Esophagus squamous epithelium (tissue), 5 donors: Measurements from ENCODE around the gene EGFL8. TPM values are rescaled to one million over a fixed set of nuclear protein-coding genes. Genes with fewer than 3 reads are reported as not detected.
A peak's percentile ranks its signal among the peaks of the same experiment; 100 is the strongest.

Experiments used
- DNase-seq: peaks from one replicate; lab custom pipeline; 2025; lab: John Stamatoyannopoulos, UW
- H3K27ac ChIP-seq, 4 donors: fragments of 200-600 bp; sonication (generic); one replicate each; pipeline ENCODE4 v1.5.1; 2016 to 2019; ENCODE audit warnings: mild to moderate bottlenecking in 1 of 4
- H3K27me3 ChIP-seq, 4 donors: fragments of 200-600 bp; sonication (generic); 1 replicate in 3 of 4; 2 replicates in 1 of 4; pipeline versions ENCODE4 v1.5.1 to v1.6.0; 2017 to 2021; ENCODE audit warnings: antibody characterized with exemption in 1 of 4
- H3K36me3 ChIP-seq, 3 donors: fragments of 200-600 bp; sonication (generic); one replicate each; pipeline ENCODE4 v1.5.1; 2016 to 2019
- H3K4me1 ChIP-seq, 3 donors: fragments of 200-600 bp; sonication (generic); one replicate each; pipeline ENCODE4 v1.5.1; 2017 to 2019
- H3K4me3 ChIP-seq, 4 donors: fragments of 200-600 bp; sonication (generic); 1 replicate in 3 of 4; 2 replicates in 1 of 4; pipeline ENCODE4 v1.5.1; 2016 to 2019; ENCODE audit warnings: mild to moderate bottlenecking in 2 of 4, moderate library complexity in 1 of 4
- H3K9me3 ChIP-seq, 3 donors: fragments of 200-600 bp; sonication (generic); one replicate each; pipeline ENCODE4 v1.5.1; 2016 to 2019
- CTCF ChIP-seq, 6 experiments: fragments of 450-650 bp in 4 of 6; fragments of 200-600 bp in 2 of 6; sonication (generic) in 2 of 6; IDR thresholded peaks; one replicate each; pipeline ENCODE4 v1.5.1; 2016 to 2019; ENCODE audit warnings: antibody characterized with exemption in 6 of 6, mild to moderate bottlenecking in 4 of 6, moderate library complexity in 4 of 6
- POLR2A ChIP-seq, 4 donors: fragments of 450-650 bp; IDR thresholded peaks; one replicate each; pipeline ENCODE4 v1.6.1; 2017; ENCODE audit warnings: antibody characterized with exemption in 4 of 4, mild to moderate bottlenecking in 4 of 4, moderate library complexity in 3 of 4
- WGBS, 2 donors: methylation state at CpG; one replicate each; pipeline ENCODE4 v1.1.5; 2018; 5-methylcytosine and 5-hydroxymethylcytosine counted together
- intact Hi-C: fragments of 100-400 bp; cut with DNase I; formaldehyde crosslinking; loops from one replicate; pipeline ENCODE4 v1.15.0; 2022
- total RNA-seq, 4 donors: library from RNA; depleted of rRNA; stranded (reverse); fragments of >200 nt; gene quantifications; one replicate each; pipeline ENCODE4 v1.1.0, GENCODE V29; 2016
- donor health status: DM: yes; HTN: yes; CAD: no.

Gene EGFL8
- 10 to 100 TPM in 2 of 4 donors, 1 to 10 TPM in 2; 4.8 to 15.1 (median 8.2) TPM for total RNA-seq

DNA sequence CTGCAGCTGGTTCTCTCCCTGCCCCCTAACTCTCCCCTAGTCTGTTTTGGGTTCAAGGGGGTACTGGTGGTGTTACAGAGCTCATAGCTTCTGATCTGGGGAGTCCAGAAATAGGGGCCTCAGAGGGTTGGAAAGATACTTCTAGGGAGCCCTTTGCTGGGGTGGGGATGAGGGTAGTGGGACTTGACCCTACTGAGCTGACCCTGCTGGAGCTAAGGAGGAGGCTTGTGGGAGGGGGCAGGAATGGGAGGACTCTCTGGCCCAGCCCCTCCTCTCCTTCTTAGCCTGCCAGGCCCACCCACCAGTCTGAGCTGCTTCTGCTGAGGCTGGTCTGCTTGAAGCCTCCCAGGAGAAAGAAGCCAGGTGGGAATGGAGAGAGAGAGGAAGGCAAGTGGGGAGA lies at the start of gene EGFL8:
Gene EGFL8 (plus strand): TSS at position 301 of the 400 bp plus-strand sequence. CDS start 1,571 bp downstream, outside the sequence.
- Histone ChIP-seq H3K4me3 (no peak within 1 kb of the TSS), H3K9me3 (no peaks in the 10 kb centered on the region), H3K36me3 (peaks cover 11 to 99% (median 26%) of the 10 kb centered on the region in 3 donors), H3K27me3 (no peaks in the 10 kb centered on the region), H3K4me1 (peaks cover 0 to 6% (median 0%) of the 10 kb centered on the region in 3 donors), H3K27ac (peak within 1 kb of the TSS; percentile 1 to 53 (median 48))
- no peak for DNase-seq
- TF ChIP-seq CTCF (IDR thresholded peaks at IDR 0.05) (no peak), POLR2A (IDR thresholded peaks at IDR 0.05) (no peak)
- intact Hi-C loops, result no loop called here

DNA sequence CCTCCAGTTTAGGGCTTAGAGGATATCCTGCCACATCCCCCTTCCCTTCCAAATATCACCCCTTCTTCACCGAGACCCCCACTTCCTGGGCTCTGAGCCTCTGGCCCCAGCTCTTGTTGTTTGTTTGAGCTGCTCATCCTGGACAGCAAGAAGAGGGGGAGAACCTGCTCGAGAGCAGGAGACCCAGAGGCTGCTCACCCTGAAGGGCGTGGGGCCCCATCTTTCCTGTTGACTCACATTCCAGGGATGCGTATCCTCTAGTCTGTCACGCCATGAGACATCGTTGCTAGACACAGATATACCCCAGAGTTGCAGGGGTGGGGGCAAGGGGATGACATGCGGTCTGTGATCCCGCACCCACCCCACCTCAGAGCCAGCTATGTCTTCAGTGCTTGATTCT lies 49.6 kb upstream of the EGFL8 start:
- peaks cover 17 to 56% (median 34%) of the 10 kb centered on the region in 3 donors for H3K36me3 ChIP-seq
- peak overlapping the region; percentile 26 to 88 (median 85) for H3K27ac ChIP-seq
- H3K4me3 ChIP-seq, result no peak overlapping the region
- no peak for TF ChIP-seq CTCF (IDR thresholded peaks at IDR 0.05)
- TF ChIP-seq POLR2A (IDR thresholded peaks at IDR 0.05), result no peak
- WGBS, 2 donors, result 59 to 76% methylated on average over 6 to 8 of the region's 8 CpGs
- no peaks in the 10 kb centered on the region for H3K27me3 ChIP-seq
- no peak for DNase-seq
- intact Hi-C loops, result no loop called here
- H3K4me1 ChIP-seq, result peaks cover 5 to 68% (median 51%) of the 10 kb centered on the region in 3 donors
- H3K9me3 ChIP-seq, result no peaks in the 10 kb centered on the region

GRCh38 chr6:32115623-32116022 lies 48.8 kb upstream of the EGFL8 start:
- no peak overlapping the region for H3K4me3 ChIP-seq
- no peak for DNase-seq
- peaks cover 22 to 65% (median 41%) of the 10 kb centered on the region in 3 donors for H3K36me3 ChIP-seq
- no peaks in the 10 kb centered on the region for H3K9me3 ChIP-seq
- no peaks in the 10 kb centered on the region for H3K27me3 ChIP-seq
- TF ChIP-seq POLR2A (IDR thresholded peaks at IDR 0.05) (no peak), CTCF (IDR thresholded peaks at IDR 0.05) (no peak)
- peaks cover 5 to 63% (median 47%) of the 10 kb centered on the region in 3 donors for H3K4me1 ChIP-seq
- peak overlapping the region in 1 of 4 donors; percentile 85 for H3K27ac ChIP-seq
- intact Hi-C loops, result no loop called here
- WGBS, 2 donors, result 86 to 94% methylated on average over 4 to 6 of the region's 6 CpGs

DNA sequence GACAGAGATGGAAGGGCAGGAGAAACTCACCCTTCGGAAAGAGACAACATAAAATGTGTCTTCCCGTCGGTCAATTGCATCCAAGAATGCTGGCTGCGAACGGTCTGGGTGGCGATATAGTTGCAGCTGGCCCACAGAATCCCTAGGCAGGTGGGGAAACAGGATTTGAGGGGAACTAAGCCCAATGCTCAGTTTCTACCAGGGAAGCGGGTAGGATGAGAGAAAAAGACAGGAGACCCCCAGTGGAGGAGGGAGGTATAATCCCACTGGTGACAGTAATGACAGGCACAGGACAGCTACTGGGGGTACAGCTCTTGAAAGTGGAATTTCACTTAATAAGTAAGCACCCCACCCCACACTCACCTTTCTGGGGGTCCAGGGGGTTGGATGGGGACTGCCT lies 47.7 kb upstream of the EGFL8 start:
- Histone ChIP-seq H3K9me3 (no peaks in the 10 kb centered on the region), H3K4me3 (no peak overlapping the region), H3K4me1 (peaks cover 5 to 53% (median 37%) of the 10 kb centered on the region in 3 donors), H3K36me3 (peaks cover 28 to 75% (median 50%) of the 10 kb centered on the region in 3 donors), H3K27ac (peak overlapping the region in 1 of 4 donors; percentile 17), H3K27me3 (no peaks in the 10 kb centered on the region)
- TF ChIP-seq POLR2A (IDR thresholded peaks at IDR 0.05) (no peak), CTCF (IDR thresholded peaks at IDR 0.05) (peak in 4 of 6 experiments; percentile 18 to 42 (median 23))
- intact Hi-C loops, result no loop called here
- DNase-seq, result no peak
- 83 to 86% methylated on average over 5 to 7 of the region's 7 CpGs for WGBS, 2 donors

DNA sequence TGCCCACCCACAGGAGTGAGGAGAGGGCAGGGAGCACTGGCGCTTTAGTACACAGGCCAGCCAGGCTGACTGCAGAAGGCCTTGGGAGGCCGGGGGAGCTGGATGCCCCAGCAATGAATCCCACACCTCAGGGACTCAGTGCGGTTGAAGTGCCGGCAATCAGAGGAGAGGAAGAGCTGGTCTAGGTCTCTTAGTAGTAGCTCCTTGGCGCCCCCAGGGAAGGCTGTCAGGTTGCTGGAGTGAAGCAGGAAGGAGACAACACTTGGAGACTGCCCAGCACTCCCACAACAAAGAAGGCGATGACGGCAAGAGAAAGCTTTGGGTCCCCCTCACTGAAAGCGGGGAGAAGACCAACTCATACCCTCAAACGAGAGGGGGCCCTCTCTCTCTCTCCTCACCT lies 46.9 kb upstream of the EGFL8 start:
- Histone ChIP-seq H3K4me1 (peaks cover 5 to 45% (median 30%) of the 10 kb centered on the region in 3 donors), H3K4me3 (no peak overlapping the region), H3K36me3 (peaks cover 28 to 83% (median 50%) of the 10 kb centered on the region in 3 donors), H3K27ac (peak overlapping the region in 1 of 4 donors; percentile 62), H3K27me3 (no peaks in the 10 kb centered on the region), H3K9me3 (no peaks in the 10 kb centered on the region)
- TF ChIP-seq CTCF (IDR thresholded peaks at IDR 0.05) (no peak), POLR2A (IDR thresholded peaks at IDR 0.05) (no peak)
- 72 to 82% methylated on average over 7 of the region's 9 CpGs for WGBS, 2 donors
- DNase-seq, result no peak
- intact Hi-C loops, result no loop called here
